Esophagus squamous epithelium (tissue), 5 donors: ENCODE results near the gene RGS6. TPM values are rescaled to one million over a fixed set of nuclear protein-coding genes. Genes with fewer than 3 reads are reported as not detected.

Experiments used
- DNase-seq: peaks from one replicate; lab custom pipeline; 2025; lab: John Stamatoyannopoulos, UW
- H3K27ac ChIP-seq, 4 donors: fragments of 200-600 bp; sonication (generic); one replicate each; pipeline ENCODE4 v1.5.1; 2016 to 2019; ENCODE audit warnings: mild to moderate bottlenecking in 1 of 4
- H3K27me3 ChIP-seq, 4 donors: fragments of 200-600 bp; sonication (generic); 1 replicate in 3 of 4; 2 replicates in 1 of 4; pipeline versions ENCODE4 v1.5.1 to v1.6.0; 2017 to 2021; ENCODE audit warnings: antibody characterized with exemption in 1 of 4
- H3K36me3 ChIP-seq, 3 donors: fragments of 200-600 bp; sonication (generic); one replicate each; pipeline ENCODE4 v1.5.1; 2016 to 2019
- H3K4me1 ChIP-seq, 3 donors: fragments of 200-600 bp; sonication (generic); one replicate each; pipeline ENCODE4 v1.5.1; 2017 to 2019
- H3K4me3 ChIP-seq, 4 donors: fragments of 200-600 bp; sonication (generic); 1 replicate in 3 of 4; 2 replicates in 1 of 4; pipeline ENCODE4 v1.5.1; 2016 to 2019; ENCODE audit warnings: mild to moderate bottlenecking in 2 of 4, moderate library complexity in 1 of 4
- H3K9me3 ChIP-seq, 3 donors: fragments of 200-600 bp; sonication (generic); one replicate each; pipeline ENCODE4 v1.5.1; 2016 to 2019
- POLR2A ChIP-seq, 4 donors: fragments of 450-650 bp; IDR thresholded peaks; one replicate each; pipeline ENCODE4 v1.6.1; 2017; ENCODE audit warnings: antibody characterized with exemption in 4 of 4, mild to moderate bottlenecking in 4 of 4, moderate library complexity in 3 of 4
- WGBS, 2 donors: methylation state at CpG; one replicate each; pipeline ENCODE4 v1.1.5; 2018; 5-methylcytosine and 5-hydroxymethylcytosine counted together
- intact Hi-C: fragments of 100-400 bp; cut with DNase I; formaldehyde crosslinking; loops from one replicate; pipeline ENCODE4 v1.15.0; 2022
- total RNA-seq, 4 donors: library from RNA; depleted of rRNA; stranded (reverse); fragments of >200 nt; gene quantifications; one replicate each; pipeline ENCODE4 v1.1.0, GENCODE V29; 2016
- TF ChIP-seq, protein P1 (sequence below), 6 experiments: fragments of 450-650 bp in 4 of 6; fragments of 200-600 bp in 2 of 6; sonication (generic) in 2 of 6; IDR thresholded peaks; one replicate each; pipeline ENCODE4 v1.5.1; 2016 to 2019; ENCODE audit warnings: antibody characterized with exemption in 6 of 6, mild to moderate bottlenecking in 4 of 6, moderate library complexity in 4 of 6
- donor health status: DM: yes; HTN: yes; CAD: no.

RGS6 gene
- total RNA-seq, 4 donors from 2014 or later, result 0.06 to 0.76 (median 0.66) TPM; not detected in 1

DNA sequence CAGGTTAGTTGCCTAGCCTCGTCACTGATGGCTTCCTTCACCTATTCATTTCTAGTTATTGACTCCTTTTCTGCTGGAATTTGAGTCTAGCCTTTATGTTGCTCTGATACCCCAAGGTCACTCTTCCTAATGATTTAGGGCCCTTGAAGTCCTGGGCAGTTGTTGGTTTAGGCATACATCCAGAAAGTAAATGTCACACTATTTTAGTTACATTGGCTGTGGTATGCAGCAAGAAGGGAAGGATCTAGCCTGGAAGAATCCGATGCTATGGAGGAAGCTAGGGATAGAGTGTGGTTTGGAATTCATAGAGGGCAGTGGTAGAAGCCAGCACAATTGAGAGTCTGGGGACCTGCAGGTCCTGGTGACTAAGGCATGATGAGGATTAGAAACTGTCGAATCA lies 38.0 kb downstream of the RGS6 start:
- no peak for DNase-seq
- H3K36me3 ChIP-seq, result no peaks in the 10 kb centered on the region
- 70 to 76% methylated on average over 3 of the region's 3 CpGs for WGBS, 2 donors
- no peaks in the 10 kb centered on the region for H3K4me1 ChIP-seq
- no peaks in the 10 kb centered on the region for H3K9me3 ChIP-seq
- TF ChIP-seq, protein P1, sequence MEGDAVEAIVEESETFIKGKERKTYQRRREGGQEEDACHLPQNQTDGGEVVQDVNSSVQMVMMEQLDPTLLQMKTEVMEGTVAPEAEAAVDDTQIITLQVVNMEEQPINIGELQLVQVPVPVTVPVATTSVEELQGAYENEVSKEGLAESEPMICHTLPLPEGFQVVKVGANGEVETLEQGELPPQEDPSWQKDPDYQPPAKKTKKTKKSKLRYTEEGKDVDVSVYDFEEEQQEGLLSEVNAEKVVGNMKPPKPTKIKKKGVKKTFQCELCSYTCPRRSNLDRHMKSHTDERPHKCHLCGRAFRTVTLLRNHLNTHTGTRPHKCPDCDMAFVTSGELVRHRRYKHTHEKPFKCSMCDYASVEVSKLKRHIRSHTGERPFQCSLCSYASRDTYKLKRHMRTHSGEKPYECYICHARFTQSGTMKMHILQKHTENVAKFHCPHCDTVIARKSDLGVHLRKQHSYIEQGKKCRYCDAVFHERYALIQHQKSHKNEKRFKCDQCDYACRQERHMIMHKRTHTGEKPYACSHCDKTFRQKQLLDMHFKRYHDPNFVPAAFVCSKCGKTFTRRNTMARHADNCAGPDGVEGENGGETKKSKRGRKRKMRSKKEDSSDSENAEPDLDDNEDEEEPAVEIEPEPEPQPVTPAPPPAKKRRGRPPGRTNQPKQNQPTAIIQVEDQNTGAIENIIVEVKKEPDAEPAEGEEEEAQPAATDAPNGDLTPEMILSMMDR (IDR thresholded peaks at IDR 0.05), result no peak
- TF ChIP-seq POLR2A (IDR thresholded peaks at IDR 0.05), result no peak
- H3K27ac ChIP-seq, result no peak overlapping the region
- intact Hi-C loops, result no loop called here
- H3K27me3 ChIP-seq, result no peaks in the 10 kb centered on the region
- no peak overlapping the region for H3K4me3 ChIP-seq

DNA sequence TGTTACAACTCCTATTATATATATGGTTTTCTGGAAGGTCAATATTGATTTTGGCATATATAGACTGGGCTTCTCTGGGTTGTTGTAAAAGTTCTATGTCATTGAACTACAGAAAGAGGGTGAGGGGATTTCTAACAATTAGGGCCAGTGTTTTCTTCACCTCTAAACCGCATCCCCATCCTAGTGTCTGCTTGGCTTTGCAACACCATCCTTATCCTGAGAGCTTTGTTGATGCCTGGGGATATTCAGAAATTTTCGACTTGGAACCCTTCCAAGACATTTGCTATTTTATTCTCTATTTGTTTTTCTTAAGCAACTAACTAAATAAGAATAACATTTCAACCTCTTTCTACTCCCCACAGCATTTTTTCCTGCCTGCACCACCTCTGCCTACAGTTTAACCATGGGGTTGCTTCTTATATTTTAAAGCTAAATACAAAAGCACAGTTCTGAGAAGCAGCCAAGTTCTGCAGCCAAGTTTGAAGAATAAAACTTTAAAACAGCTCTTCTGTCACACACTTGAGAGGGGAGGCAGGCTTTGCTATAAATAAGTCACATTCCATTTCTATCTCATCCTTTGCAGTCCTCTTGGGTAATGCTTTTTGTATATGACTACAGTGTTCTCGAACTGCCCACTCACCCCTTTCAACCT lies 53.4 kb downstream of the RGS6 start:
- H3K27ac ChIP-seq, result no peak overlapping the region
- TF ChIP-seq, protein P1 (IDR thresholded peaks at IDR 0.05), result no peak
- 23 to 24% methylated on average over 3 of the region's 3 CpGs for WGBS, 2 donors
- H3K27me3 ChIP-seq, result no peaks in the 10 kb centered on the region
- no peak overlapping the region for H3K4me3 ChIP-seq
- no peaks in the 10 kb centered on the region for H3K4me1 ChIP-seq
- H3K9me3 ChIP-seq, result no peaks in the 10 kb centered on the region
- no peak for DNase-seq
- intact Hi-C loops, result no loop called here
- H3K36me3 ChIP-seq, result no peaks in the 10 kb centered on the region

DNA sequence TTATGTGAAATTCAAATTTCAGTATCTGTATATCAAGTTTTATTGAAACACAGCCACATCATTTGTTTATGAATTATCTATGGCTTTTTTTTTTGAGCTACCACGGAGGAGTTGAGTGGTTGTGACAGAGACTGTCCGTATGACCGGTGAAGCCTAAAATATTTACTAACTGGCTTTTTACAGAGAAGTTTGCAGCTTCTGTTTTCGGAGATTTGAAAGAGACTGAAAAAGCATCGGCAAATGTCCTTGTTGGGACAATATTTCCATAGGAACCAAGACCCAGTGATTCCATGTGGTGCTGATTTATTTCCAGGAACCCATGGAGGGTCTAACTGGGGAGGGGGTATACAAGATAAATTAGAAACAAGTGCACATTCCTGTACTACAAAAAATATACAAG lies 56.2 kb downstream of the RGS6 start:
- Histone ChIP-seq H3K4me1 (no peaks in the 10 kb centered on the region), H3K27me3 (no peaks in the 10 kb centered on the region), H3K4me3 (no peak overlapping the region), H3K36me3 (no peaks in the 10 kb centered on the region), H3K9me3 (no peaks in the 10 kb centered on the region), H3K27ac (no peak overlapping the region)
- intact Hi-C loops, result no loop called here
- TF ChIP-seq, protein P1 (IDR thresholded peaks at IDR 0.05), result no peak
- no peak for TF ChIP-seq POLR2A (IDR thresholded peaks at IDR 0.05)
- no peak for DNase-seq
- 79 to 81% methylated on average over 5 of the region's 5 CpGs for WGBS, 2 donors

DNA sequence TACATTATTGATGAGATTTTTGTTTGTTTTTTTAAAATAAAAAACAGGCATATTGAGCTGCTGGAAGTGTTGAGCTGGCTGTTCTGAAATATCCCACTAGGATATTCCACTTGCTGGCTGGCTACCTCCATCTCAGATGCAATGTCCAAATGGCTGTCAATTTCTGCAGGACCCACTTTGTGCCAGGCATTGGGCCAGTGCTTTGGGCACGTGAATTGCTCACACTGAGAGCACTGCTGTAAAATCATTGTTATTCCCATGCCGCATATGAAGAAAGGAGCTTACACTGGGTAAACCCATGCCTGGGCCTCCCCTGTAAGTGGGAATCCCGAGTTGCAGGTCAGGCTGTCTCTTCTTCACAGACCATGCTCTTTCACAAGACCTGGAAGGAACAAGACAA lies 56.7 kb downstream of the RGS6 start:
- intact Hi-C loops, result no loop called here
- Histone ChIP-seq H3K9me3 (no peaks in the 10 kb centered on the region), H3K27ac (no peak overlapping the region), H3K36me3 (no peaks in the 10 kb centered on the region), H3K27me3 (no peaks in the 10 kb centered on the region), H3K4me3 (no peak overlapping the region), H3K4me1 (no peaks in the 10 kb centered on the region)
- TF ChIP-seq, protein P1 (IDR thresholded peaks at IDR 0.05), result no peak
- no peak for TF ChIP-seq POLR2A (IDR thresholded peaks at IDR 0.05)
- DNase-seq, result no peak
- WGBS, 2 donors, result 40 to 75% methylated on average over 1 to 3 of the region's 3 CpGs

DNA sequence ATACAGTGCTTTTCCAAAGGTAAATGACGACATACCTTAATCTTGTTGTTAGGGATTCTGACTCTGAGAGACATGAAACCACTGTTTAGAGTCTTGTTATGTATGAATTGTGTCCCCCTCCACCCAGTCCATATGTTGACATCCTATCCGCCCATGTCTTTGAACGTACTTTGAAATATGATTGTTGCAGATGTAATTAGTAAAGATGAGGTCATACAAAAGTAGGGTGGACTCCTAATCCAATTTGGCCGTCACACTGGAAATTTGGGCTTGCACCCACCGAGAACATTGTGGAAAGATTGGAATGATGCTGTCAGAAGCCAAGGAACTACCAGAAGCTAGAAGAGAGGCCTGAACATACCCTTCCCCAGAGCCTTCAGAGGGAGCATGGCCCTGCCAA lies 62.2 kb downstream of the RGS6 start:
- H3K4me1 ChIP-seq, result no peaks in the 10 kb centered on the region
- H3K4me3 ChIP-seq, result no peak overlapping the region
- no peak for DNase-seq
- no peaks in the 10 kb centered on the region for H3K27me3 ChIP-seq
- H3K9me3 ChIP-seq, result no peaks in the 10 kb centered on the region
- H3K27ac ChIP-seq, result no peak overlapping the region
- intact Hi-C loops, result no loop called here
- no peak for TF ChIP-seq POLR2A (IDR thresholded peaks at IDR 0.05)
- TF ChIP-seq, protein P1 (IDR thresholded peaks at IDR 0.05), result no peak
- 61 to 62% methylated on average over 5 of the region's 5 CpGs for WGBS, 2 donors
- H3K36me3 ChIP-seq, result no peaks in the 10 kb centered on the region
